Left kidney (tissue), 1 donor: ENCODE results near the gene KRT2. TPM values are rescaled to one million over a fixed set of nuclear protein-coding genes. Genes with fewer than 3 reads are reported as not detected.

ENCODE experiments used
- polyA plus RNA-seq: library from polyadenylated mRNA; unstranded; fragments of 120-200 nt; gene quantifications from one replicate; pipeline ENCODE4 v1.2.1, GENCODE V29; 2013; ENCODE audit not compliant: insufficient read length

KRT2 gene
- polyA plus RNA-seq, 1 donor = not detected

Other genes starting within 250 kb of the KRT2 start
- not detected for gene KRT82, start 245.9 kb downstream of the KRT2 start, polyA plus RNA-seq
- not detected for gene KRT75, start 217.8 kb downstream of the KRT2 start, polyA plus RNA-seq
- gene KRT6B, start 200.1 kb downstream of the KRT2 start, polyA plus RNA-seq = not detected
- gene KRT6C, start 178.4 kb downstream of the KRT2 start, polyA plus RNA-seq = not detected
- gene KRT6A, start 159.0 kb downstream of the KRT2 start, polyA plus RNA-seq = not detected
- 0.22 TPM for gene KRT5, start 131.8 kb downstream of the KRT2 start, polyA plus RNA-seq
- not detected for gene KRT71, start 99.1 kb downstream of the KRT2 start, polyA plus RNA-seq
- gene KRT74, start 78.4 kb downstream of the KRT2 start, polyA plus RNA-seq = not detected
- gene KRT72, start 50.7 kb downstream of the KRT2 start, polyA plus RNA-seq = not detected
- gene KRT73, start 33.7 kb downstream of the KRT2 start, polyA plus RNA-seq = not detected
- gene KRT1, start 28.2 kb upstream of the KRT2 start, polyA plus RNA-seq = 0.17 TPM
- gene KRT77, start 51.3 kb upstream of the KRT2 start, polyA plus RNA-seq = not detected
- gene KRT76, start 125.1 kb upstream of the KRT2 start, polyA plus RNA-seq = not detected
- gene KRT3, start 143.9 kb upstream of the KRT2 start, polyA plus RNA-seq = not detected
- 0.47 TPM for gene KRT4, start 161.9 kb upstream of the KRT2 start, polyA plus RNA-seq
- not detected for gene KRT79, start 182.1 kb upstream of the KRT2 start, polyA plus RNA-seq
- gene KRT78, start 196.8 kb upstream of the KRT2 start, polyA plus RNA-seq = not detected